K562 (cell line): ENCODE results near the gene SLC7A11. TPM values are rescaled to one million over a fixed set of nuclear protein-coding genes. Genes with fewer than 3 reads are reported as not detected.
A peak's percentile ranks its signal among the peaks of the same experiment; 100 is the strongest.

Experiments used
- BHLHE40 ChIP-seq: IDR thresholded peaks from 2 replicates; pipeline ENCODE4 v1.6.1; 2011; ENCODE audit warnings: low read length, improper control_type of control experiment
- BMI1 ChIP-seq: fragments of 150-350 bp; IDR thresholded peaks from 2 replicates; pipeline ENCODE4 v1.6.1; 2014; ENCODE audit warnings: low read length
- FOXJ3 ChIP-seq: sonication (generic); formaldehyde crosslinking; IDR thresholded peaks from 2 replicates; pipeline ENCODE4 v1.4.0; 2020; ENCODE audit warnings: mild to moderate bottlenecking, missing genetic modification reagents
- GABPB1 ChIP-seq: sonication (generic); formaldehyde crosslinking; IDR thresholded peaks from 2 replicates; pipeline ENCODE4 v1.8.0; 2022; ENCODE audit warnings: mild to moderate bottlenecking, missing genetic modification reagents
- GATA2 ChIP-seq: sonication (generic); formaldehyde crosslinking; IDR thresholded peaks from 2 replicates; pipeline ENCODE4 v1.4.0; 2020; ENCODE audit warnings: mild to moderate bottlenecking, missing genetic modification reagents
- GATAD2A ChIP-seq: fragments of 450-650 bp; IDR thresholded peaks from 2 replicates; pipeline ENCODE4 v1.6.1; 2017
- HIVEP1 ChIP-seq: fragments of 250-450 bp; sonication (Bioruptor Pico); IDR thresholded peaks from 2 replicates; pipeline ENCODE4 v1.4.0; 2020; ENCODE audit warnings: mild to moderate bottlenecking
- HMG20A ChIP-seq: fragments of 450-650 bp; formaldehyde crosslinking; conservative IDR thresholded peaks from 2 replicates; pipeline ENCODE4 v1.4.0; 2020; ENCODE audit warnings: mild to moderate bottlenecking, mixed read lengths
- JUND ChIP-seq, 2 experiments: IDR thresholded peaks; 2 replicates in 1 of 2; 3 replicates in 1 of 2; pipeline ENCODE4 v1.6.1; 2011; ENCODE audit warnings: borderline replicate concordance in 2 of 2, low read depth in 2 of 2, low read length in 2 of 2, improper control_type of control experiment in 1 of 2, missing biosample characterization in 1 of 2, missing genetic modification characterization in 1 of 2, missing genetic modification reagents in 1 of 2
- MEF2D ChIP-seq: conservative IDR thresholded peaks from 2 replicates; pipeline ENCODE4 v1.6.1; 2016; ENCODE audit warnings: low read depth, missing genetic modification characterization, missing compliant biosample characterization
- NCOA6 ChIP-seq: fragments of 450-650 bp; IDR thresholded peaks from 2 replicates; pipeline ENCODE4 v1.6.1; 2017; ENCODE audit warnings: mild to moderate bottlenecking
- PHB ChIP-seq: fragments of 250-450 bp; sonication (Bioruptor Pico); IDR thresholded peaks from 2 replicates; pipeline ENCODE4 v1.5.0; 2021
- RAD21 ChIP-seq, 2 experiments: fragments of 250-450 bp in 1 of 2; fragments of 450-650 bp in 1 of 2; sonication (Bioruptor Pico) in 1 of 2; formaldehyde crosslinking in 1 of 2; IDR thresholded peaks in 1 of 2; conservative IDR thresholded peaks in 1 of 2; 2 replicates each; pipeline versions ENCODE4 v1.4.0 to v1.8.0; 2020 to 2022; ENCODE audit warnings: mild to moderate bottlenecking in 2 of 2, moderate library complexity in 1 of 2
- RB1 ChIP-seq: fragments of 450-650 bp; IDR thresholded peaks from 2 replicates; pipeline ENCODE4 v1.6.1; 2017; ENCODE audit warnings: low read depth, mild to moderate bottlenecking
- RBBP5 ChIP-seq: fragments of 200-600 bp; sonication (generic); IDR thresholded peaks from 2 replicates; pipeline ENCODE4 v1.6.1; 2012; ENCODE audit warnings: borderline replicate concordance, mild to moderate bottlenecking, low read length, control low read depth, inconsistent platforms; ENCODE audit not compliant: insufficient read depth, poor library complexity, severe bottlenecking
- SMARCA4 ChIP-seq: fragments of 450-650 bp; IDR thresholded peaks from 2 replicates; pipeline ENCODE4 v1.6.1; 2016
- SRF ChIP-seq, 2 experiments: fragments of 250-450, 450-650 bp in 1 of 2; sonication (Bioruptor Pico) in 1 of 2; sonication (generic) in 1 of 2; formaldehyde crosslinking; IDR thresholded peaks; 2 replicates each; pipeline versions ENCODE4 v1.5.0 to v1.5.1; 2020 to 2022; ENCODE audit warnings: mild to moderate bottlenecking in 1 of 2, missing genetic modification reagents in 1 of 2
- TCF3 ChIP-seq: sonication (generic); formaldehyde crosslinking; IDR thresholded peaks from 2 replicates; pipeline ENCODE4 v1.4.0; 2020; ENCODE audit warnings: mild to moderate bottlenecking, missing genetic modification reagents
- TOE1 ChIP-seq, 2 experiments: fragments of 450-650 bp in 1 of 2; sonication (generic) in 1 of 2; formaldehyde crosslinking in 1 of 2; IDR thresholded peaks; 2 replicates each; pipeline versions ENCODE4 v1.7.1 to v1.8.0; 2016 to 2022; ENCODE audit warnings: borderline replicate concordance in 2 of 2, mild to moderate bottlenecking in 2 of 2, antibody characterized with exemption in 1 of 2, inconsistent platforms in 1 of 2, low read depth in 1 of 2, missing genetic modification reagents in 1 of 2, moderate library complexity in 1 of 2
- ZFP36 ChIP-seq: fragments of 150-350 bp; IDR thresholded peaks from 2 replicates; pipeline ENCODE4 v1.6.1; 2018; ENCODE audit warnings: low read length, low read depth; ENCODE audit not compliant: partially characterized antibody
- ZKSCAN3 ChIP-seq: fragments of 250-450 bp; sonication (Bioruptor Pico); IDR thresholded peaks from 2 replicates; pipeline ENCODE4 v1.4.0; 2020
- ZNF239 ChIP-seq: fragments of 250-450 bp; sonication (Bioruptor Pico); IDR thresholded peaks from 2 replicates; pipeline ENCODE4 v1.4.0; 2020; ENCODE audit warnings: mild to moderate bottlenecking
- ZNF263 ChIP-seq: sonication (generic); formaldehyde crosslinking; IDR thresholded peaks from 2 replicates; pipeline ENCODE4 v1.8.0; 2022; ENCODE audit warnings: mild to moderate bottlenecking, missing genetic modification reagents, borderline replicate concordance
- ZNF384 ChIP-seq: IDR thresholded peaks from 2 replicates; pipeline ENCODE4 v1.6.1; 2012; ENCODE audit warnings: low read depth, low read length, improper control_type of control experiment
- ZNF431 ChIP-seq: sonication (generic); formaldehyde crosslinking; IDR thresholded peaks from 2 replicates; pipeline ENCODE4 v1.8.0; 2022; ENCODE audit warnings: mild to moderate bottlenecking, missing genetic modification reagents
- ZNF507 ChIP-seq: conservative IDR thresholded peaks from 2 replicates; pipeline ENCODE4 v1.6.1; 2017; ENCODE audit warnings: missing genetic modification characterization, missing compliant biosample characterization
- polyA plus RNA-seq, 8 experiments: library from polyadenylated mRNA; depleted of rRNA in 4 of 8; stranded (reverse) in 5 of 8; unstranded in 3 of 8; fragments of >200 nt; fragmentation: Nextera tagmentation in 2 of 8; fragmentation: Illumina TruSeq in 1 of 8; extraction: Ambion mirVana in 2 of 8; extraction: Trizol in 1 of 8; gene quantifications; 2 replicates each; pipeline versions ENCODE4 v1.2.1 to v1.2.3, GENCODE V29; 2011 to 2014; ENCODE audit warnings: inconsistent platforms in 1 of 8, missing spikeins in 1 of 8
- total RNA-seq, 7 experiments: library from RNA; depleted of rRNA in 6 of 7; stranded (reverse); fragments of >200 nt in 6 of 7; fragmentation: Illumina TruSeq in 2 of 7; extraction: Trizol in 2 of 7; gene quantifications; 2 replicates each; pipeline versions ENCODE4 v1.2.1 to v1.2.3, GENCODE V29; 2011 to 2021; ENCODE audit warnings: low replicate concordance in 1 of 7
- TF ChIP-seq, protein P1 (sequence below): fragments of 250-450 bp; sonication (Bioruptor Pico); IDR thresholded peaks from 2 replicates; pipeline ENCODE4 v1.4.0; 2020; ENCODE audit warnings: mild to moderate bottlenecking
- TF ChIP-seq, protein P2 (sequence below): fragments of 450-650 bp; IDR thresholded peaks from 2 replicates; pipeline ENCODE4 v1.6.1; 2016; ENCODE audit warnings: antibody characterized with exemption

The SLC7A11 gene
- total and polyA plus RNA-seq, 9 of the 15 experiments (the other 6 are each of a cell fraction or from before 2014, with no cell fraction given): 4.5 to 26.1 (median 13.5) TPM

GRCh38 chr4:138242076-138242833 is at the start of gene SLC7A11 (continued):
- no peak; the same call in 1 of the 2 replicates for TF ChIP-seq TOE1 (IDR thresholded peaks at IDR 0.05; ENCODE audit: borderline replicate concordance)
- no peak for TF ChIP-seq TOE1 (CRISPR knock-in tag; IDR thresholded peaks at IDR 0.05; ENCODE audit: borderline replicate concordance, low read depth)
- no peak for TF ChIP-seq PHB (CRISPR knock-in tag)
- TF ChIP-seq, protein P1, sequence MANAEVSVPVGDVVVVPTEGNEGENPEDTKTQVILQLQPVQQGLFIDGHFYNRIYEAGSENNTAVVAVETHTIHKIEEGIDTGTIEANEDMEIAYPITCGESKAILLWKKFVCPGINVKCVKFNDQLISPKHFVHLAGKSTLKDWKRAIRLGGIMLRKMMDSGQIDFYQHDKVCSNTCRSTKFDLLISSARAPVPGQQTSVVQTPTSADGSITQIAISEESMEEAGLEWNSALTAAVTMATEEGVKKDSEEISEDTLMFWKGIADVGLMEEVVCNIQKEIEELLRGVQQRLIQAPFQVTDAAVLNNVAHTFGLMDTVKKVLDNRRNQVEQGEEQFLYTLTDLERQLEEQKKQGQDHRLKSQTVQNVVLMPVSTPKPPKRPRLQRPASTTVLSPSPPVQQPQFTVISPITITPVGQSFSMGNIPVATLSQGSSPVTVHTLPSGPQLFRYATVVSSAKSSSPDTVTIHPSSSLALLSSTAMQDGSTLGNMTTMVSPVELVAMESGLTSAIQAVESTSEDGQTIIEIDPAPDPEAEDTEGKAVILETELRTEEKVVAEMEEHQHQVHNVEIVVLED: no peak
- TF ChIP-seq BMI1: no peak
- TF ChIP-seq FOXJ3 (CRISPR knock-in tag): no peak
- TF ChIP-seq, protein P2, sequence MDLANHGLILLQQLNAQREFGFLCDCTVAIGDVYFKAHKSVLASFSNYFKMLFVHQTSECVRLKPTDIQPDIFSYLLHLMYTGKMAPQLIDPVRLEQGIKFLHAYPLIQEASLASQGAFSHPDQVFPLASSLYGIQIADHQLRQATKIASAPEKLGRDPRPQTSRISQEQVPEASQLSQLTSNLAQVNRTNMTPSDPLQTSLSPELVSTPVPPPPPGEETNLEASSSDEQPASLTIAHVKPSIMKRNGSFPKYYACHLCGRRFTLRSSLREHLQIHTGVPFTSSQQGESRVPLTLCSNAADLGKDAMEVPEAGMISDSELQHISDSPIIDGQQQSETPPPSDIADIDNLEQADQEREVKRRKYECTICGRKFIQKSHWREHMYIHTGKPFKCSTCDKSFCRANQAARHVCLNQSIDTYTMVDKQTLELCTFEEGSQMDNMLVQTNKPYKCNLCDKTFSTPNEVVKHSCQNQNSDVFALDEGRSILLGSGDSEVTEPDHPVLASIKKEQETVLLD: no peak
- TF ChIP-seq SRF (CRISPR knock-in tag; IDR thresholded peaks at IDR 0.05): peak in 1 of 2 experiments; percentile 70; a peak in 1 of 4 replicates
- no peak for TF ChIP-seq RB1
- no peak for TF ChIP-seq HMG20A (CRISPR knock-in tag)
- TF ChIP-seq JUND (IDR thresholded peaks at IDR 0.05; ENCODE audit: borderline replicate concordance, low read depth, low read length): peak; percentile 96
- TF ChIP-seq JUND (tag; IDR thresholded peaks at IDR 0.05; ENCODE audit: borderline replicate concordance, low read depth, low read length): peak; percentile 81; the same call in 2 of the 3 replicates
- TF ChIP-seq MEF2D (tag): no peak
- no peak for TF ChIP-seq NCOA6
- TF ChIP-seq ZFP36: no peak
- TF ChIP-seq ZNF431: no peak; the same call in 1 of the 2 replicates
- TF ChIP-seq SMARCA4: 0 out of 2 replicates have a peak, but pooled peaks have one; percentile 37
- no peak for TF ChIP-seq RBBP5
- no peak for TF ChIP-seq GATA2 (CRISPR knock-in tag)
- no peak for TF ChIP-seq ZNF507 (tag)
- no peak for TF ChIP-seq RAD21 (CRISPR knock-in tag; conservative IDR thresholded peaks at IDR 0.05 in 1 of 2, IDR thresholded peaks at IDR 0.05 in 1 of 2)
- TF ChIP-seq GABPB1 (CRISPR knock-in tag): no peak
- peak; percentile 98 for TF ChIP-seq ZNF384
- TF ChIP-seq HIVEP1 (CRISPR knock-in tag): no peak
- no peak for TF ChIP-seq GATAD2A
- TF ChIP-seq ZNF239 (CRISPR knock-in tag): no peak
- no peak for TF ChIP-seq ZNF263
- peak; percentile 27; the same call in 1 of the 2 replicates for TF ChIP-seq TCF3 (CRISPR knock-in tag)
- no peak for TF ChIP-seq ZKSCAN3 (CRISPR knock-in tag)
- TF ChIP-seq BHLHE40: peak; percentile 58
